Loucy (cell line): ENCODE results near the gene GPR84.

Experiments
- H2AFZ ChIP-seq: fragments of 200-600 bp; sonication (generic); 2 replicates; pipeline ENCODE4 v1.6.0; 2016; ENCODE audit warnings: antibody characterized with exemption, mild to moderate bottlenecking, low read length, moderate library complexity
- H3F3A ChIP-seq: fragments of 200-600 bp; 2 replicates; pipeline ENCODE4 v1.6.0; 2016; ENCODE audit warnings: antibody characterized with exemption, low read depth, mild to moderate bottlenecking
- H3K27me3 ChIP-seq: fragments of 200-600 bp; sonication (generic); 2 replicates; pipeline ENCODE4 v1.6.1; 2014; ENCODE audit warnings: low read length, mild to moderate bottlenecking; ENCODE audit not compliant: insufficient read depth, poor library complexity, severe bottlenecking
- H3K36me3 ChIP-seq: fragments of 200-600 bp; sonication (generic); 2 replicates; pipeline ENCODE4 v1.6.1; 2016; ENCODE audit warnings: low read length; ENCODE audit not compliant: insufficient read depth
- H3K4me1 ChIP-seq: fragments of 200-600 bp; sonication (generic); 2 replicates; pipeline ENCODE4 v1.5.1; 2014; ENCODE audit warnings: low read length, mild to moderate bottlenecking; ENCODE audit not compliant: insufficient read depth, poor library complexity, severe bottlenecking
- H3K4me2 ChIP-seq: fragments of 200-600 bp; sonication (generic); 2 replicates; pipeline ENCODE4 v1.6.0; 2014; ENCODE audit warnings: antibody characterized with exemption, low read length, low read depth, mild to moderate bottlenecking; ENCODE audit not compliant: poor library complexity, severe bottlenecking
- H3K4me3 ChIP-seq: fragments of 200-600 bp; sonication (generic); 2 replicates; pipeline ENCODE4 v1.5.1; 2014; ENCODE audit warnings: low read length, mild to moderate bottlenecking, mixed read lengths; ENCODE audit not compliant: poor library complexity, severe bottlenecking
- H3K79me2 ChIP-seq: fragments of 200-600 bp; sonication (generic); 2 replicates; pipeline ENCODE4 v1.6.1; 2014; ENCODE audit warnings: low read length; ENCODE audit not compliant: insufficient read depth
- H3K9ac ChIP-seq: fragments of 200-600 bp; sonication (generic); 2 replicates; pipeline ENCODE4 v1.6.0; 2014; ENCODE audit warnings: mild to moderate bottlenecking, low read depth, low read length, moderate library complexity; ENCODE audit not compliant: poor library complexity, severe bottlenecking
- H3K9me2 ChIP-seq: fragments of 200-600 bp; sonication (generic); replicated peaks from 2 replicates; pipeline ENCODE4 v1.6.1; 2016; ENCODE audit warnings: low read depth, low read length, mixed read lengths
- H3K9me3 ChIP-seq: fragments of 200-600 bp; sonication (generic); 2 replicates; pipeline ENCODE4 v1.6.1; 2014; ENCODE audit warnings: mild to moderate bottlenecking, antibody characterized with exemption, low read length, low read depth; ENCODE audit not compliant: insufficient read depth
- H4K20me1 ChIP-seq: fragments of 200-600 bp; sonication (generic); 2 replicates; pipeline ENCODE4 v1.6.0; 2014; ENCODE audit warnings: antibody characterized with exemption, low read length, mild to moderate bottlenecking; ENCODE audit not compliant: insufficient read depth, poor library complexity, severe bottlenecking
- EZH2phosphoT487 ChIP-seq: fragments of 200-600 bp; IDR thresholded peaks from 2 replicates; pipeline ENCODE4 v1.6.1; 2018; ENCODE audit warnings: antibody characterized with exemption, mild to moderate bottlenecking, moderate library complexity, borderline replicate concordance
- TF ChIP-seq, protein P1 (sequence below): fragments of 200-600 bp; sonication (generic); conservative IDR thresholded peaks from 2 replicates; pipeline ENCODE4 v1.5.1; 2014; ENCODE audit warnings: mild to moderate bottlenecking, antibody characterized with exemption, low read length

Gene GPR84

DNA sequence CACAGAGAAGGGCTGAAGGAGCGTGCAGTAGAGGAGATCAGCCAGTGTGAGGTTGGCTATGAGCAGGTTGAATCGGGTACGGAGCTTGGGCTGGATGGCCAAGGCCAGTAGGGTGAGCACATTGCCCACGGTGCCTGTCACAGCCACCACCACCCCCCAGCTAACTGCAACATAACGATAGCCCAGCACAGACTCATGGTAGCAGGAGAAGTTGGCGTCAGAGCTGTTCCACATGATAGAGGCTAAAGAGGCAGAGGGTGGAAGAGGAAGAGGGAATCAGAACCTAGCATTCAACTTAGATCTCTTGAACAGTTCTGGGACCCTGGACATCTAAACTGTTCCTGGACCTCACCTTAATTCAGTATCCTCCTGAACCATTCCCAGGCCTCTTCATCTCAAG lies 668 bp downstream of the GPR84 start:
- TF ChIP-seq EZH2phosphoT487 = no peak
- TF ChIP-seq, protein P1, sequence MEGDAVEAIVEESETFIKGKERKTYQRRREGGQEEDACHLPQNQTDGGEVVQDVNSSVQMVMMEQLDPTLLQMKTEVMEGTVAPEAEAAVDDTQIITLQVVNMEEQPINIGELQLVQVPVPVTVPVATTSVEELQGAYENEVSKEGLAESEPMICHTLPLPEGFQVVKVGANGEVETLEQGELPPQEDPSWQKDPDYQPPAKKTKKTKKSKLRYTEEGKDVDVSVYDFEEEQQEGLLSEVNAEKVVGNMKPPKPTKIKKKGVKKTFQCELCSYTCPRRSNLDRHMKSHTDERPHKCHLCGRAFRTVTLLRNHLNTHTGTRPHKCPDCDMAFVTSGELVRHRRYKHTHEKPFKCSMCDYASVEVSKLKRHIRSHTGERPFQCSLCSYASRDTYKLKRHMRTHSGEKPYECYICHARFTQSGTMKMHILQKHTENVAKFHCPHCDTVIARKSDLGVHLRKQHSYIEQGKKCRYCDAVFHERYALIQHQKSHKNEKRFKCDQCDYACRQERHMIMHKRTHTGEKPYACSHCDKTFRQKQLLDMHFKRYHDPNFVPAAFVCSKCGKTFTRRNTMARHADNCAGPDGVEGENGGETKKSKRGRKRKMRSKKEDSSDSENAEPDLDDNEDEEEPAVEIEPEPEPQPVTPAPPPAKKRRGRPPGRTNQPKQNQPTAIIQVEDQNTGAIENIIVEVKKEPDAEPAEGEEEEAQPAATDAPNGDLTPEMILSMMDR = no peak
- Histone ChIP-seq H3K9me2 (no peaks in the 10 kb centered on the region), H3K9ac (no peak overlapping the region), H3K4me1 (peaks cover 22% of the 10 kb centered on the region), H3K79me2 (no peaks in the 10 kb centered on the region), H2AFZ (no peak overlapping the region), H4K20me1 (no peaks in the 10 kb centered on the region), H3K4me2 (no peak overlapping the region), H3F3A (0 out of 2 replicates have a peak, but pooled peaks cover 2% of the 10 kb centered on the region), H3K36me3 (no peaks in the 10 kb centered on the region), H3K9me3 (no peaks in the 10 kb centered on the region), H3K4me3 (no peak overlapping the region), H3K27me3 (no peaks in the 10 kb centered on the region)

DNA sequence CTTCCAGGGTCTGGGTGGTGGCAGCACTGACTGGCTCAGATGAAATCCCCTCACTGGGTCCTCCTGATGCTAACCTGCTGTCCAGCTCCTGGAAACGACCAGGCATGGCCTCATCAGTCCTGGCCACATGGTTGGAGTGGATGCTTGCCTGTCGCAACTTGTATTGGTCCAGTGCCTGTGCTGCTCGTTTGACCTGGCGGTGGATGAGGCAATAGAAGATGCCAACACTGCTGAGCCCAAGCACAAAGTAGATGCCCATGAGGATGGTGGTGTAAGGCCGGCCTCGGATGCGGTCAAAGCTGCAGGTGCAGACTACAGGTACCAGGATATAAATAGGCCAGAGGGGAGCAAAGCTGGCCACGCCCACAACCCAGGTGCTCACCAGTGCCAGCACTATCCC lies 1.2 kb downstream of the GPR84 start:
- Histone ChIP-seq H3K27me3 (no peaks in the 10 kb centered on the region), H3K9me2 (no peaks in the 10 kb centered on the region), H3K9me3 (no peaks in the 10 kb centered on the region), H3K4me2 (no peak overlapping the region), H4K20me1 (no peaks in the 10 kb centered on the region), H3K4me1 (peaks cover 21% of the 10 kb centered on the region), H3K9ac (no peak overlapping the region), H3K4me3 (no peak overlapping the region), H3K79me2 (no peaks in the 10 kb centered on the region), H3F3A (0 out of 2 replicates have a peak, but pooled peaks cover 2% of the 10 kb centered on the region), H3K36me3 (no peaks in the 10 kb centered on the region), H2AFZ (no peak overlapping the region)
- TF ChIP-seq EZH2phosphoT487 = no peak
- TF ChIP-seq, protein P1 = no peak

DNA sequence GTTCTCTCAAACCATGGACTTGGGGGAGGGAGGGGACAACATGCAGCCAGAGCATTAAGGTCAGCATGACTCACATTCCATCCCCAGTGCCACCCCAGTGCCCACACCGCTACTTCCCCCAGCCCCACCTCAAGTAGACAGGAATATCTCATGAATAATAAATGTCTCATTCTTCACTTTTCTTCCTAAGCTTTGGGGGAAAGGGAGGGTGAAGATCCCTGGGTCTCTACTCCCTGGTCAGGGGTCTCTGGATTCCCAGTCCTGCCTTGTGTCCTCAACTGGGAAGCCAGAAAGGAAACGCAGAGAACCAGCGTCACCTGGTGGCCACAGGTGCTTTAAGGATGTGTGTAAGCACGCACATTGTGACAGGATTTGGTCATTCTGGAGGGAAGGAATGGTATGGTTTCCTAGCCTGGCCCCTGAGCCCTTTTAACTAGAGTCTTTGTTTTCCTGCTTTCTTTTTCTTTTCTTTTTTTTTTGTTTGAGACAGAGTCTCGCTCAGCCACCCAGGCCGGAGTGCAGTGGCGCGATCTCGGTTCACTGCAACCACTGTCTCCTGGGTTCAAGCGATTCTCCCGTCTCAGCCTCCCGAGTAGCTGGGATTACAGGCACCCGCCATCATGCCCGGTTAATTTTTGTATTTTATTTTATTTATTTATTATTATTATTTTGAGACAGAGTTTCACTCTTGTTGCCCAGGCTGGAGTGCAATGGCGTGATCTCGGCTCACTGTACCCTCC lies 3.4 kb downstream of the GPR84 start:
- Histone ChIP-seq H3K27me3 (no peaks in the 10 kb centered on the region), H3K4me1 (peaks cover 38% of the 10 kb centered on the region), H3K9ac (peak overlapping the region; percentile 75), H3K79me2 (peaks cover 9% of the 10 kb centered on the region; the same call in 1 of the 2 replicates), H3K4me3 (no peak overlapping the region), H3K36me3 (no peaks in the 10 kb centered on the region), H3F3A (0 out of 2 replicates have a peak, but pooled peaks cover 2% of the 10 kb centered on the region), H3K4me2 (peak overlapping the region; percentile 92), H3K9me2 (no peaks in the 10 kb centered on the region), H2AFZ (no peak overlapping the region), H4K20me1 (no peaks in the 10 kb centered on the region), H3K9me3 (no peaks in the 10 kb centered on the region)
- TF ChIP-seq, protein P1 = peak; percentile 98
- TF ChIP-seq EZH2phosphoT487 = no peak
